SK-N-SH (cell line): ENCODE results near the gene RHOBTB3. TPM values are rescaled to one million over a fixed set of nuclear protein-coding genes. Genes with fewer than 3 reads are reported as not detected.

Experiments
- CTCF ChIA-PET: fragments of 300-600, 350-600 bp; formaldehyde crosslinking; extraction: SDS; loops from one replicate; lab custom pipeline; 2021; lab: Yijun Ruan, JAX
- POLR2A ChIA-PET: fragments of 350-600 bp; sonication (Branson Sonifier 250); formaldehyde crosslinking; extraction: SDS; loops from one replicate; lab custom pipeline; 2020; ENCODE audit warnings: antibody characterized with exemption, inconsistent platforms; lab: Yijun Ruan, JAX
- DNase-seq: peaks from one replicate; pipeline ENCODE4 v3.0.0; 2012
- H2AFZ ChIP-seq: fragments of 200-600 bp; sonication (generic); 2 replicates; pipeline ENCODE4 v1.8.1; 2016; ENCODE audit warnings: antibody characterized with exemption, mild to moderate bottlenecking, low read depth
- H3F3A ChIP-seq: fragments of 200-600 bp; sonication (generic); replicated peaks from 2 replicates; pipeline ENCODE3; 2016; ENCODE audit warnings: antibody characterized with exemption, mild to moderate bottlenecking; ENCODE audit not compliant: insufficient read depth
- H3K27ac ChIP-seq, 2 experiments: fragments of 200-500 bp in 1 of 2; fragments of 200-600 bp in 1 of 2; sonication (Bioruptor generic) in 1 of 2; sonication (generic), shearing (Covaris generic) in 1 of 2; 2 replicates each; pipeline versions ENCODE4 v1.5.1 to v1.6.1; 2014 to 2016; ENCODE audit warnings: low read depth in 2 of 2, inconsistent platforms in 1 of 2, low read length in 1 of 2, mild to moderate bottlenecking in 1 of 2, mixed read lengths in 1 of 2
- H3K27me3 ChIP-seq: fragments of 200-600 bp; sonication (generic), shearing (Covaris generic); 2 replicates; pipeline ENCODE4 v1.6.1; 2016; ENCODE audit warnings: mixed run types; ENCODE audit not compliant: insufficient read depth
- H3K36me3 ChIP-seq, 2 experiments: fragments of 200-500 bp in 1 of 2; fragments of 200-600 bp in 1 of 2; sonication (Bioruptor generic) in 1 of 2; sonication (generic) in 1 of 2; replicated peaks in 1 of 2; 2 replicates each; pipeline versions ENCODE3 to v1.5.1; 2014 to 2016; ENCODE audit warnings: low read length in 1 of 2, mild to moderate bottlenecking in 1 of 2; ENCODE audit not compliant: insufficient read depth in 2 of 2, control insufficient read depth in 1 of 2
- H3K4me1 ChIP-seq, 2 experiments: fragments of 200-500 bp in 1 of 2; fragments of 200-600 bp in 1 of 2; sonication (Bioruptor generic) in 1 of 2; sonication (generic), shearing (Covaris generic) in 1 of 2; 2 replicates each; pipeline versions ENCODE4 v1.5.1 to v1.6.1; 2014 to 2016; ENCODE audit warnings: low read depth in 1 of 2, low read length in 1 of 2, mixed run types in 1 of 2; ENCODE audit not compliant: insufficient read depth in 2 of 2, control insufficient read depth in 1 of 2
- H3K4me2 ChIP-seq: fragments of 200-600 bp; sonication (generic), shearing (Covaris generic); 2 replicates; pipeline ENCODE4 v1.6.1; 2017; ENCODE audit warnings: mixed run types
- H3K4me3 ChIP-seq, 2 experiments: fragments of 200-500 bp in 1 of 2; fragments of 200-600 bp in 1 of 2; sonication (Bioruptor generic) in 1 of 2; sonication (generic), shearing (Covaris generic) in 1 of 2; 2 replicates each; pipeline versions ENCODE4 v1.5.1 to v1.8.1; 2014 to 2016; ENCODE audit warnings: low read depth in 2 of 2, inconsistent platforms in 1 of 2, low read length in 1 of 2, mild to moderate bottlenecking in 1 of 2, mixed read lengths in 1 of 2, moderate library complexity in 1 of 2
- H3K79me2 ChIP-seq: fragments of 200-600 bp; sonication (generic); 2 replicates; pipeline ENCODE4 v1.8.1; 2017; ENCODE audit warnings: mild to moderate bottlenecking; ENCODE audit not compliant: insufficient read depth
- H3K9ac ChIP-seq: fragments of 200-600 bp; sonication (generic); 2 replicates; pipeline ENCODE4 v1.6.1; 2017; ENCODE audit warnings: mixed run types
- H3K9me2 ChIP-seq: fragments of 200-600 bp; sonication (generic); 2 replicates; pipeline ENCODE4 v1.6.1; 2017; ENCODE audit warnings: mixed run types
- H3K9me3 ChIP-seq: fragments of 200-600 bp; sonication (generic); 2 replicates; pipeline ENCODE4 v1.6.1; 2017; ENCODE audit warnings: mixed run types, mild to moderate bottlenecking, moderate library complexity
- H4K20me1 ChIP-seq: fragments of 200-600 bp; sonication (generic); 2 replicates; pipeline ENCODE4 v1.6.1; 2017; ENCODE audit warnings: mild to moderate bottlenecking, mixed run types; ENCODE audit not compliant: insufficient read depth
- GATA2 ChIP-seq: sonication (generic); formaldehyde crosslinking; IDR thresholded peaks from 2 replicates; pipeline ENCODE4 v1.5.0; 2020; ENCODE audit warnings: mild to moderate bottlenecking, missing genetic modification reagents
- IRF3 ChIP-seq: fragments of 150-350 bp; IDR thresholded peaks from 2 replicates; pipeline ENCODE4 v1.6.1; 2016; ENCODE audit warnings: mild to moderate bottlenecking, low read depth, low read length
- NFIC ChIP-seq: IDR thresholded peaks from 2 replicates; pipeline ENCODE4 v1.4.0; 2012; ENCODE audit warnings: borderline replicate concordance
- POLR2AphosphoS5 ChIP-seq: IDR thresholded peaks from 2 replicates; pipeline ENCODE4 v1.6.1; 2012; ENCODE audit warnings: low read depth, low read length
- REST ChIP-seq: IDR thresholded peaks from 2 replicates; pipeline ENCODE4 v1.6.1; 2012; ENCODE audit warnings: mild to moderate bottlenecking, low read depth, low read length, moderate library complexity
- TAF1 ChIP-seq: IDR thresholded peaks from 2 replicates; pipeline ENCODE4 v1.6.1; 2012; ENCODE audit warnings: low read depth, mild to moderate bottlenecking, low read length, moderate library complexity, borderline replicate concordance
- TCF12 ChIP-seq: IDR thresholded peaks from 2 replicates; pipeline ENCODE4 v1.4.0; 2012
- USF2 ChIP-seq: fragments of 150-350 bp; IDR thresholded peaks from 2 replicates; pipeline ENCODE4 v1.6.1; 2017; ENCODE audit warnings: antibody characterized with exemption, low read length, low read depth, borderline replicate concordance
- ZBTB33 ChIP-seq: IDR thresholded peaks from 2 replicates; pipeline ENCODE4 v1.4.0; 2012; ENCODE audit warnings: low read depth, borderline replicate concordance
- WGBS: methylation state at CpG from one replicate; pipeline ENCODE4 v1.1.6; 2017; ENCODE audit warnings: low lambda C conversion rate; 5-methylcytosine and 5-hydroxymethylcytosine counted together
- polyA plus RNA-seq, 3 experiments: library from polyadenylated mRNA; depleted of rRNA; stranded (reverse); fragments of >200 nt; gene quantifications; 2 replicates each; pipeline ENCODE4 v1.2.3, GENCODE V29; 2012

RHOBTB3 gene
- polyA plus RNA-seq, 1 of the 3 experiments (the other 2 are of a cell fraction), result 59.3 TPM

GRCh38 chr5:95815155-95815729 lies 84.1 kb downstream of the RHOBTB3 start (continued):
- TF ChIP-seq IRF3, result no peak
- TF ChIP-seq ZBTB33, result no peak
- TF ChIP-seq REST, result no peak
- TF ChIP-seq NFIC, result no peak
- no peak for TF ChIP-seq GATA2 (CRISPR knock-in tag)

- Histone ChIP-seq H3K36me3 (peaks cover 2 to 5% of the 10 kb centered on the region in 2 experiments), H3K4me3 (no peak overlapping the region), H3K9ac (no peak overlapping the region), H3K79me2 (peaks cover 8% of the 10 kb centered on the region; the same call in 1 of the 2 replicates), H3K9me3 (no peaks in the 10 kb centered on the region)
- no peak for DNase-seq
- TF ChIP-seq POLR2AphosphoS5, result no peak
- no peak for TF ChIP-seq USF2
- no peak for TF ChIP-seq TCF12
- no peak for TF ChIP-seq TAF1
- TF ChIP-seq, all 33 proteins: peak for 0
- H4K20me1 ChIP-seq, result no peaks in the 10 kb centered on the region
- POLR2A ChIA-PET, result no interaction called here
- no peak overlapping the region for H3K27ac ChIP-seq
- H3K4me1 ChIP-seq, result peaks cover 2 to 11% of the 10 kb centered on the region in 2 experiments; a peak in 3 of 4 replicates
- H3F3A ChIP-seq, result no peaks in the 10 kb centered on the region
- CTCF ChIA-PET, result interaction anchor here (1.1 to 2.7 kb wide), 3 partner anchors 19 to 35 kb away, joined by 3 to 14 read pairs (median 4); no protein-coding TSS in a partner anchor
- 93% methylated on average over 8 of the region's 8 CpGs for WGBS
- no peak overlapping the region for H2AFZ ChIP-seq
- H3K27me3 ChIP-seq, result no peaks in the 10 kb centered on the region
- H3K4me2 ChIP-seq, result no peak overlapping the region
- H3K9me2 ChIP-seq, result no peaks in the 10 kb centered on the region
These were observed 85.2 kb downstream of the RHOBTB3 start for GRCh38 chr5:95816341-95816740.
